Osteocyte (in vitro differentiated cells): ENCODE data around the gene PARD6A. TPM values are rescaled to one million over a fixed set of nuclear protein-coding genes. Genes with fewer than 3 reads are reported as not detected.

Experiments used
- DNase-seq: peaks from one replicate; pipeline ENCODE4 v3.0.0; 2021; ENCODE audit warnings: mixed read lengths; ENCODE audit not compliant: unreplicated experiment; ENCODE audit errors: extremely low spot score
- H3K27ac Mint-ChIP-seq: one replicate; pipeline ENCODE4 v1.8.0; 2021; ENCODE audit warnings: mild to moderate bottlenecking, mixed read lengths; ENCODE audit not compliant: unreplicated experiment
- H3K27me3 Mint-ChIP-seq: one replicate; pipeline ENCODE4 v1.8.0; 2021; ENCODE audit warnings: mixed read lengths; ENCODE audit not compliant: unreplicated experiment
- H3K36me3 Mint-ChIP-seq: one replicate; pipeline ENCODE4 v1.8.0; 2021; ENCODE audit warnings: mixed read lengths; ENCODE audit not compliant: unreplicated experiment
- H3K4me1 Mint-ChIP-seq: one replicate; pipeline ENCODE4 v1.8.0; 2021; ENCODE audit warnings: mixed read lengths; ENCODE audit not compliant: unreplicated experiment
- H3K4me3 Mint-ChIP-seq: one replicate; pipeline ENCODE4 v1.8.0; 2021; ENCODE audit warnings: mild to moderate bottlenecking, moderate library complexity, mixed read lengths; ENCODE audit not compliant: unreplicated experiment
- H3K9me3 Mint-ChIP-seq: one replicate; pipeline ENCODE4 v1.8.0; 2021; ENCODE audit warnings: mixed read lengths; ENCODE audit not compliant: unreplicated experiment
- CTCF ChIP-seq: fragments of 200-600 bp; sonication (generic); IDR thresholded peaks from 2 replicates; pipeline ENCODE4 v1.5.0; 2021; ENCODE audit warnings: antibody characterized with exemption, mild to moderate bottlenecking, moderate library complexity
- total RNA-seq: library from RNA; stranded (reverse); gene quantifications from 2 replicates; pipeline ENCODE4 v1.2.1, GENCODE V29; 2021

Gene PARD6A
- total RNA-seq, 1 donor from 2014 or later = 4.6 TPM

GRCh38 chr16:67662653-67663010 lies 1.9 kb downstream of the PARD6A start:
- Mint-ChIP-seq H3K36me3 (peaks cover 6% of the 10 kb centered on the region), H3K9me3 (no peaks in the 10 kb centered on the region)

GRCh38 chr16:67663151-67663876 lies 2.6 kb downstream of the PARD6A start:
- Mint-ChIP-seq H3K4me3 (no peak overlapping the region), H3K4me1 (peaks cover 37% of the 10 kb centered on the region), H3K27ac (no peak overlapping the region), H3K36me3 (peaks cover 6% of the 10 kb centered on the region), H3K27me3 (no peaks in the 10 kb centered on the region), H3K9me3 (no peaks in the 10 kb centered on the region)
- no peak for DNase-seq
- TF ChIP-seq CTCF = peak; percentile 30

More at GRCh38 chr16:67662653-67663010, 1.9 kb downstream of the PARD6A start:
- DNase-seq = no peak
- TF ChIP-seq CTCF = no peak
- Mint-ChIP-seq H3K4me1 (peaks cover 34% of the 10 kb centered on the region), H3K4me3 (no peak overlapping the region), H3K27me3 (no peaks in the 10 kb centered on the region), H3K27ac (no peak overlapping the region)

DNA sequence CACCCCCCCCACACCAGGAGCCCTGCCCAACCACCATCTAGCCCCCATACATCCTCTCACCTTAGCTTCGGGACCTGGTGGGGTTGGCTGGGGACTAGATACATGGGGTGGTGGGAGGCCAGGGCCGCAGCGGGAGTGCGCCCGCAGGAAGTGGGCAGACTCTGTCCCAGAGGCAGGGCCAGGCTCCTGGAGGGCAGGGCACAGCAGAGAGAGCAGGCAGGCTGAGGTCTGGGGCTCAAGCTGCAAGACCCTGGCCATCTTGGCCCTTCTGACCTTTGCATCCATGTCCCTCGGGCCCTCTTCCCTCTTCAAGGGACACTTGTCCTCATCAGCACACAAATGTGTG lies 3.1 kb downstream of the PARD6A start:
- Mint-ChIP-seq H3K27me3 (no peaks in the 10 kb centered on the region), H3K4me3 (no peak overlapping the region), H3K4me1 (peaks cover 36% of the 10 kb centered on the region), H3K27ac (no peak overlapping the region), H3K36me3 (peaks cover 6% of the 10 kb centered on the region), H3K9me3 (no peaks in the 10 kb centered on the region)
- DNase-seq = no peak
- no peak for TF ChIP-seq CTCF

GRCh38 chr16:67664258-67664657 lies 3.5 kb downstream of the PARD6A start:
- no peaks in the 10 kb centered on the region for H3K9me3 Mint-ChIP-seq
- DNase-seq = no peak
- no peak overlapping the region for H3K4me3 Mint-ChIP-seq
- no peaks in the 10 kb centered on the region for H3K27me3 Mint-ChIP-seq
- H3K36me3 Mint-ChIP-seq = peaks cover 6% of the 10 kb centered on the region
- no peak for TF ChIP-seq CTCF
- H3K27ac Mint-ChIP-seq = no peak overlapping the region
- H3K4me1 Mint-ChIP-seq = peaks cover 32% of the 10 kb centered on the region

- TF ChIP-seq CTCF = no peak
- H3K36me3 Mint-ChIP-seq = peaks cover 6% of the 10 kb centered on the region
- no peak for DNase-seq
- peaks cover 28% of the 10 kb centered on the region for H3K4me1 Mint-ChIP-seq
- H3K9me3 Mint-ChIP-seq = no peaks in the 10 kb centered on the region
- no peaks in the 10 kb centered on the region for H3K27me3 Mint-ChIP-seq
- peak overlapping the region; percentile 31 for H3K27ac Mint-ChIP-seq
- no peak overlapping the region for H3K4me3 Mint-ChIP-seq
Observed at GRCh38 chr16:67664871-67665270, 4.1 kb downstream of the PARD6A start.
